ENCODE measurements around the gene GLRA2. TPM values are rescaled to one million over a fixed set of nuclear protein-coding genes. Genes with fewer than 3 reads are reported as not detected.

GLRA2 gene
- total and polyA plus RNA-seq, 10 of the 15 experiments (the other 5 are each of a cell fraction or from before 2014, with no cell fraction given): 0.01 TPM; not detected in 9

GRCh38 chrX:14497184-14497666 lies 32.1 kb upstream of the GLRA2 start (continued):
- TF ChIP-seq SUPT20H (IDR thresholded peaks at IDR 0.05; ENCODE audit: borderline replicate concordance, control insufficient read depth, low read depth, low read length): no peak

- Histone ChIP-seq H4K20me1 (ENCODE audit: control insufficient read depth, insufficient read depth) (no peaks in the 10 kb centered on the region), H3K79me2 (ENCODE audit: control insufficient read depth, insufficient read depth, low read length) (no peaks in the 10 kb centered on the region), H3K27me3 (replicated peaks in 1 of 2; ENCODE audit: control insufficient read depth in 2 of 2, insufficient read depth in 2 of 2, low read length in 1 of 2) (no peaks in the 10 kb centered on the region), H2AFZ (ENCODE audit: control insufficient read depth, low read depth, low read length) (no peak overlapping the region), H3K27ac (ENCODE audit: control insufficient read depth, insufficient read depth) (no peak overlapping the region), H3K4me1 (ENCODE audit: control insufficient read depth, insufficient read depth, low read length) (no peaks in the 10 kb centered on the region), H3K9ac (ENCODE audit: control insufficient read depth, insufficient read depth, low read length) (no peak overlapping the region), H3K4me3 (no peak overlapping the region), H3K9me3 (replicated peaks; ENCODE audit: control insufficient read depth, insufficient read depth, low read length) (no peaks in the 10 kb centered on the region; the same call in 2 of the 3 replicates), H3K36me3 (ENCODE audit: control insufficient read depth in 2 of 2, insufficient read depth in 2 of 2, low read length in 1 of 2) (no peaks in the 10 kb centered on the region), H3K4me2 (ENCODE audit: control insufficient read depth, insufficient read depth) (no peak overlapping the region)
- SMC1A ChIA-PET (ENCODE audit: uncharacterized antibody, unreplicated experiment): no interaction called here
- FAIRE-seq: no peak
- ATAC-seq: no peak
- in situ Hi-C loops (cut with MboI) (no loop called here), intact Hi-C loops (cut with micrococcal nuclease; ENCODE audit: unreplicated experiment) (no loop called here)
- WGBS (ENCODE audit: insufficient coverage, insufficient replicate concordance, low lambda C conversion rate, missing lambda C conversion rate): 23% methylated on average over 5 of the region's 5 CpGs
- TF ChIP-seq RAD21 (IDR thresholded peaks at IDR 0.05; ENCODE audit: insufficient read depth, low read depth, low read length): no peak
- TF ChIP-seq MXI1 (IDR thresholded peaks at IDR 0.05; ENCODE audit: low read depth, low read length): no peak
- no peak for TF ChIP-seq SIX5 (IDR thresholded peaks at IDR 0.05; ENCODE audit: low read depth, low read length, severe bottlenecking)
- no peak for TF ChIP-seq KLF5 (IDR thresholded peaks at IDR 0.05; ENCODE audit: partially characterized antibody)
- TF ChIP-seq BHLHE40 (IDR thresholded peaks at IDR 0.05; ENCODE audit: borderline replicate concordance in 1 of 2, low read depth in 2 of 2, low read length in 1 of 2): no peak
- TF ChIP-seq EED (IDR thresholded peaks at IDR 0.05; ENCODE audit: low read depth): no peak
- no peak for TF ChIP-seq ZNF592 (IDR thresholded peaks at IDR 0.05)
- no peak for TF ChIP-seq ZNF207 (IDR thresholded peaks at IDR 0.05; ENCODE audit: borderline replicate concordance)
- no peak for TF ChIP-seq BCL11A (IDR thresholded peaks at IDR 0.05; ENCODE audit: low read depth, low read length)
- TF ChIP-seq NFXL1 (IDR thresholded peaks at IDR 0.05; ENCODE audit: borderline replicate concordance): no peak
- DNase-seq (ENCODE audit: low read depth, low spot score): no peak
- CTCF ChIA-PET: no interaction called here
- RAD21 ChIA-PET (ENCODE audit: unreplicated experiment): no interaction called here
- POLR2A ChIA-PET: no interaction called here
- no TSS peak for BruUV-seq (replicated peaks)
These were observed 28.0 kb upstream of the GLRA2 start for GRCh38 chrX:14501327-14501726.
